ENCODE results near the gene FLNB. TPM values are rescaled to one million over a fixed set of nuclear protein-coding genes. Genes with fewer than 3 reads are reported as not detected.

The FLNB gene
- total RNA-seq, 2 experiments from 2014 or later = 39.7 to 42.1 TPM

- POLR2A ChIA-PET = no interaction called here
- H3K4me3 Mint-ChIP-seq = no peak overlapping the region
Measured at GRCh38 chr3:58005669-58006068, 2.6 kb upstream of the FLNB start.

GRCh38 chr3:58006661-58007060, 1.6 kb upstream of the FLNB start:
- H3K27ac Mint-ChIP-seq = no peak overlapping the region
- H3K27ac ChIP-seq (ENCODE audit: low read depth in 1 of 2, low read length in 2 of 2) = no peak overlapping the region
- H3K4me3 ChIP-seq (ENCODE audit: low read length) = no peak overlapping the region
- DNase-seq (no peak), ATAC-seq (ENCODE audit: poor library complexity) (no peak)
- no peak for TF ChIP-seq CTCF (IDR thresholded peaks at IDR 0.05)
- H3K4me1 Mint-ChIP-seq (ENCODE audit: low read depth) = peaks cover 26% of the 10 kb centered on the region
- no peaks in the 10 kb centered on the region for H3K9me3 ChIP-seq (ENCODE audit: control insufficient read depth in 1 of 2, insufficient read depth in 1 of 2, low read length in 2 of 2)
- peak overlapping the region; percentile 68 for H3K4me3 Mint-ChIP-seq
- no peaks in the 10 kb centered on the region for H3K36me3 ChIP-seq (ENCODE audit: insufficient read depth, low read length)
- peaks cover 36% of the 10 kb centered on the region for H3K4me1 ChIP-seq (ENCODE audit: insufficient read depth, low read length)
- H3K27me3 ChIP-seq (ENCODE audit: control insufficient read depth in 1 of 2, insufficient read depth in 2 of 2, low read length in 2 of 2) = no peaks in the 10 kb centered on the region
- POLR2A ChIA-PET = no interaction called here
- no peaks in the 10 kb centered on the region for H3K36me3 Mint-ChIP-seq (ENCODE audit: low read depth)
- intact Hi-C loops (cut with DNase I, micrococcal nuclease) = loop anchor here (1.0 to 10.0 kb wide), 7 partner anchors 111 to 428 kb away; partner anchors contain the start of genes ABHD6 (in 1 of the 2), HTD2 (in 1 of the 2), PDHB (in 1 of the 2) and RPP14 (in 1 of the 2)
- CTCF ChIA-PET = no interaction called here
- no peaks in the 10 kb centered on the region for H3K9me3 Mint-ChIP-seq
- H3K27me3 Mint-ChIP-seq = no peaks in the 10 kb centered on the region

More at GRCh38 chr3:58005669-58006068, 2.6 kb upstream of the FLNB start:
- no peaks in the 10 kb centered on the region for H3K27me3 Mint-ChIP-seq
- CTCF ChIA-PET = interaction anchor here (1.0 kb wide), 1 partner anchor 25 kb away, joined by 3 read pairs; no protein-coding TSS in a partner anchor
- H3K27ac Mint-ChIP-seq = no peak overlapping the region
- no peak for ATAC-seq (ENCODE audit: poor library complexity)
- no peaks in the 10 kb centered on the region for H3K9me3 Mint-ChIP-seq
- H3K9me3 ChIP-seq (ENCODE audit: control insufficient read depth in 1 of 2, insufficient read depth in 1 of 2, low read length in 2 of 2) = no peaks in the 10 kb centered on the region
- H3K36me3 Mint-ChIP-seq (ENCODE audit: low read depth) = no peaks in the 10 kb centered on the region
- no peak overlapping the region for H3K4me3 ChIP-seq (ENCODE audit: low read length)
- H3K27me3 ChIP-seq (ENCODE audit: control insufficient read depth in 1 of 2, insufficient read depth in 2 of 2, low read length in 2 of 2) = no peaks in the 10 kb centered on the region
- no peak overlapping the region for H3K27ac ChIP-seq (ENCODE audit: low read depth in 1 of 2, low read length in 2 of 2)
- intact Hi-C loops (cut with DNase I, micrococcal nuclease) = loop anchor here (1.0 to 10.0 kb wide), 7 partner anchors 112 to 429 kb away; partner anchors contain the start of genes ABHD6 (in 1 of the 2), HTD2 (in 1 of the 2), PDHB (in 1 of the 2) and RPP14 (in 1 of the 2)
- peaks cover 29% of the 10 kb centered on the region for H3K4me1 ChIP-seq (ENCODE audit: insufficient read depth, low read length)
- TF ChIP-seq CTCF (IDR thresholded peaks at IDR 0.05) = no peak
- H3K36me3 ChIP-seq (ENCODE audit: insufficient read depth, low read length) = no peaks in the 10 kb centered on the region
- peaks cover 23% of the 10 kb centered on the region for H3K4me1 Mint-ChIP-seq (ENCODE audit: low read depth)
- DNase-seq = no peak

GRCh38 chr3:58009026-58009748, 965 bp downstream of the FLNB start:
- H3K4me3 Mint-ChIP-seq = peak overlapping the region; percentile 84
- ATAC-seq (ENCODE audit: poor library complexity) = peak; percentile 24
- H3K4me1 ChIP-seq (ENCODE audit: insufficient read depth, low read length) = peaks cover 54% of the 10 kb centered on the region

More at GRCh38 chr3:58009026-58009748, 965 bp downstream of the FLNB start:
- Histone ChIP-seq H3K36me3 (ENCODE audit: insufficient read depth, low read length) (no peaks in the 10 kb centered on the region), H3K4me3 (ENCODE audit: low read length) (peak overlapping the region; percentile 99), H3K27me3 (ENCODE audit: control insufficient read depth in 1 of 2, insufficient read depth in 2 of 2, low read length in 2 of 2) (no peaks in the 10 kb centered on the region), H3K9me3 (ENCODE audit: control insufficient read depth in 1 of 2, insufficient read depth in 1 of 2, low read length in 2 of 2) (no peaks in the 10 kb centered on the region), H3K27ac (ENCODE audit: low read depth in 1 of 2, low read length in 2 of 2) (no peak overlapping the region)
- peak overlapping the region; percentile 77 for H3K27ac Mint-ChIP-seq
- TF ChIP-seq CTCF (IDR thresholded peaks at IDR 0.05) = no peak
- no peaks in the 10 kb centered on the region for H3K27me3 Mint-ChIP-seq
- no peaks in the 10 kb centered on the region for H3K36me3 Mint-ChIP-seq (ENCODE audit: low read depth)
- no peaks in the 10 kb centered on the region for H3K9me3 Mint-ChIP-seq
- ChIA-PET CTCF (interaction anchor here (0.7 to 1.8 kb wide), 6 partner anchors 8 to 483 kb away, joined by 3 to 9 read pairs (median 4); partner anchors contain the start of genes HTD2, KCTD6 and RPP14), POLR2A (interaction anchor here (0.6 to 2.7 kb wide), 11 partner anchors 8 to 612 kb away, joined by 3 to 22 read pairs (median 6); partner anchors contain the start of genes ABHD6, HTD2 and RPP14)
- intact Hi-C loops (cut with DNase I, micrococcal nuclease) = loop anchor here (2.0 to 10.0 kb wide), 8 partner anchors 74 to 426 kb away; partner anchors contain the start of genes ABHD6 (in 1 of the 2), HTD2 (in 1 of the 2), PDHB (in 1 of the 2) and RPP14 (in 1 of the 2)
- peaks cover 52% of the 10 kb centered on the region for H3K4me1 Mint-ChIP-seq (ENCODE audit: low read depth)
- DNase-seq = peak in 13 of 14 experiments; percentile 4 to 63 (median 33)
